ENCODE data around the gene TERT.

DNA sequence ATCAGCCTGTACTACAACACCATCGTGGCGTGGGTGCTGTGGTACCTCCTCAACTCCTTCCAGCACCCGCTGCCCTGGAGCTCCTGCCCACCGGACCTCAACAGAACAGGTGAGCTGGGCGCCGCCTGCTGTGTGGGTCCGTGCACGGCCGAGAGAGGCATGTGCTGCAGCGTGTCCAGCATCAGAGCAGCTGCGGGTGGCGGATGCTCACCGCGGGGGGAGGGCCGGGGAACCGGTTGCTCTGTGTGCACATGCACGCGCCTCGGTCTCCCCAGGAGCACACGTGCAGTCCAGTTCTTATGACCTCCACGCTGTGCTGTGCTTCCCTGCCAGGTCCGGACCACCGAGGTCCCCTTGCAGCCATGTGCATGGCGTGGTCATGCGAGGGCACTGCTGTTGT lies 62.1 kb downstream of the TERT start:
- no peak for TF ChIP-seq POLR2A (IDR thresholded peaks at IDR 0.05)
- TF ChIP-seq EP300 (IDR thresholded peaks at IDR 0.05): no peak
- TF ChIP-seq, protein P1, sequence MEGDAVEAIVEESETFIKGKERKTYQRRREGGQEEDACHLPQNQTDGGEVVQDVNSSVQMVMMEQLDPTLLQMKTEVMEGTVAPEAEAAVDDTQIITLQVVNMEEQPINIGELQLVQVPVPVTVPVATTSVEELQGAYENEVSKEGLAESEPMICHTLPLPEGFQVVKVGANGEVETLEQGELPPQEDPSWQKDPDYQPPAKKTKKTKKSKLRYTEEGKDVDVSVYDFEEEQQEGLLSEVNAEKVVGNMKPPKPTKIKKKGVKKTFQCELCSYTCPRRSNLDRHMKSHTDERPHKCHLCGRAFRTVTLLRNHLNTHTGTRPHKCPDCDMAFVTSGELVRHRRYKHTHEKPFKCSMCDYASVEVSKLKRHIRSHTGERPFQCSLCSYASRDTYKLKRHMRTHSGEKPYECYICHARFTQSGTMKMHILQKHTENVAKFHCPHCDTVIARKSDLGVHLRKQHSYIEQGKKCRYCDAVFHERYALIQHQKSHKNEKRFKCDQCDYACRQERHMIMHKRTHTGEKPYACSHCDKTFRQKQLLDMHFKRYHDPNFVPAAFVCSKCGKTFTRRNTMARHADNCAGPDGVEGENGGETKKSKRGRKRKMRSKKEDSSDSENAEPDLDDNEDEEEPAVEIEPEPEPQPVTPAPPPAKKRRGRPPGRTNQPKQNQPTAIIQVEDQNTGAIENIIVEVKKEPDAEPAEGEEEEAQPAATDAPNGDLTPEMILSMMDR (IDR thresholded peaks at IDR 0.05): no peak
